ENCODE data around the gene MARVELD1.
"Not testable (repeated sequence)": the region's sequence is repeated elsewhere in the genome, so short reads cannot be mapped to it uniquely, and the experiment has no call there.

The MARVELD1 gene

GRCh38 chr10:97682042-97682441 is 31.5 kb upstream of the MARVELD1 start:
- Histone ChIP-seq H3K4me2 (ENCODE audit: low read length) (no peak overlapping the region), H2AFZ (no peak overlapping the region), H3K4me3 (ENCODE audit: low read depth, low read length) (no peak overlapping the region), H3K4me1 (peaks cover 15% of the 10 kb centered on the region), H3K79me2 (peaks cover 4% of the 10 kb centered on the region), H3K36me3 (ENCODE audit: control insufficient read depth, insufficient read depth, low read length) (no peaks in the 10 kb centered on the region), H3K27ac (no peak overlapping the region), H3K9me3 (ENCODE audit: control insufficient read depth, low read length) (no peaks in the 10 kb centered on the region), H3K27me3 (ENCODE audit: control insufficient read depth, insufficient read depth, low read length) (no peaks in the 10 kb centered on the region), H3K9ac (no peak overlapping the region)
- no peak for TF ChIP-seq CTCF (IDR thresholded peaks at IDR 0.05)

- H3K36me3 ChIP-seq (ENCODE audit: control insufficient read depth, insufficient read depth, low read length): no peaks in the 10 kb centered on the region
- H3K27me3 ChIP-seq (ENCODE audit: control insufficient read depth, insufficient read depth, low read length): no peaks in the 10 kb centered on the region
- no peak for TF ChIP-seq CTCF (IDR thresholded peaks at IDR 0.05)
- no peak overlapping the region for H3K27ac ChIP-seq
- no peak overlapping the region for H2AFZ ChIP-seq
- H3K9me3 ChIP-seq (ENCODE audit: control insufficient read depth, low read length): no peaks in the 10 kb centered on the region
- H3K79me2 ChIP-seq: peaks cover 4% of the 10 kb centered on the region
- no peak overlapping the region for H3K4me2 ChIP-seq (ENCODE audit: low read length)
- H3K4me1 ChIP-seq: peaks cover 21% of the 10 kb centered on the region
- H3K9ac ChIP-seq: no peak overlapping the region
- no peak overlapping the region for H3K4me3 ChIP-seq (ENCODE audit: low read depth, low read length)
Measured at GRCh38 chr10:97683556-97684367, 29.8 kb upstream of the MARVELD1 start.

- not testable (repeated sequence) for H3K27me3 ChIP-seq (ENCODE audit: control insufficient read depth, insufficient read depth, low read length); H3K27ac ChIP-seq; H3K9me3 ChIP-seq (ENCODE audit: control insufficient read depth, low read length); H3K4me2 ChIP-seq (ENCODE audit: low read length); H3K9ac ChIP-seq; H3K4me3 ChIP-seq (ENCODE audit: low read depth, low read length); H3K36me3 ChIP-seq (ENCODE audit: control insufficient read depth, insufficient read depth, low read length); H2AFZ ChIP-seq; H3K79me2 ChIP-seq
- peaks cover 21% of the 10 kb centered on the region for H3K4me1 ChIP-seq
Measured at GRCh38 chr10:97684368-97684713, 29.2 kb upstream of the MARVELD1 start.

GRCh38 chr10:97684866-97685394 is 28.6 kb upstream of the MARVELD1 start:
- no peaks in the 10 kb centered on the region for H3K9me3 ChIP-seq (ENCODE audit: control insufficient read depth, low read length)
- H3K9ac ChIP-seq: no peak overlapping the region
- no peak for TF ChIP-seq CTCF (IDR thresholded peaks at IDR 0.05)
- H3K4me3 ChIP-seq (ENCODE audit: low read depth, low read length): no peak overlapping the region
- peaks cover 4% of the 10 kb centered on the region for H3K79me2 ChIP-seq
- no peaks in the 10 kb centered on the region for H3K27me3 ChIP-seq (ENCODE audit: control insufficient read depth, insufficient read depth, low read length)
- no peaks in the 10 kb centered on the region for H3K36me3 ChIP-seq (ENCODE audit: control insufficient read depth, insufficient read depth, low read length)
- H3K4me1 ChIP-seq: peaks cover 21% of the 10 kb centered on the region
- H3K4me2 ChIP-seq (ENCODE audit: low read length): peak overlapping the region; percentile 18
- no peak overlapping the region for H2AFZ ChIP-seq
- H3K27ac ChIP-seq: no peak overlapping the region

- Histone ChIP-seq H3K9ac (no peak overlapping the region), H3K27ac (no peak overlapping the region), H2AFZ (no peak overlapping the region), H3K4me1 (peaks cover 21% of the 10 kb centered on the region), H3K27me3 (ENCODE audit: control insufficient read depth, insufficient read depth, low read length) (no peaks in the 10 kb centered on the region), H3K4me2 (ENCODE audit: low read length) (peak overlapping the region; percentile 18), H3K4me3 (ENCODE audit: low read depth, low read length) (no peak overlapping the region), H3K36me3 (ENCODE audit: control insufficient read depth, insufficient read depth, low read length) (no peaks in the 10 kb centered on the region), H3K9me3 (ENCODE audit: control insufficient read depth, low read length) (no peaks in the 10 kb centered on the region), H3K79me2 (peaks cover 4% of the 10 kb centered on the region)
- TF ChIP-seq CTCF (IDR thresholded peaks at IDR 0.05): no peak
Measured at GRCh38 chr10:97685395-97685958, 28.1 kb upstream of the MARVELD1 start.
